BJ (cell line): ENCODE results near the gene MAML2. TPM values are rescaled to one million over a fixed set of nuclear protein-coding genes. Genes with fewer than 3 reads are reported as not detected.
A peak's percentile ranks its signal among the peaks of the same experiment; 100 is the strongest.

ENCODE experiments used
- CTCF ChIA-PET: fragments of 350-600 bp; formaldehyde crosslinking; extraction: SDS; loops from one replicate; lab custom pipeline; 2021; ENCODE audit warnings: antibody characterized with exemption, inconsistent platforms; lab: Yijun Ruan, JAX
- POLR2A ChIA-PET: fragments of 300-600 bp; sonication (Branson Sonifier 250); formaldehyde crosslinking; extraction: SDS; loops from one replicate; lab custom pipeline; 2021; ENCODE audit warnings: antibody characterized with exemption; lab: Charles Lee
- DNase-seq: peaks from one replicate; pipeline ENCODE4 v3.0.0-alpha.2; 2011; ENCODE audit warnings: low read depth
- H3K27me3 ChIP-seq: 2 replicates; pipeline ENCODE4 v1.6.0; 2011; ENCODE audit warnings: low read length; ENCODE audit not compliant: control insufficient read depth, insufficient read depth
- H3K36me3 ChIP-seq: 2 replicates; pipeline ENCODE4 v1.5.1; 2011; ENCODE audit warnings: low read length; ENCODE audit not compliant: control insufficient read depth, insufficient read depth
- H3K4me3 ChIP-seq: 2 replicates; pipeline ENCODE4 v1.5.1; 2011; ENCODE audit warnings: low read depth, mild to moderate bottlenecking, control low read depth, low read length
- polyA plus RNA-seq: library from polyadenylated mRNA; depleted of rRNA; stranded (reverse); fragments of >200 nt; gene quantifications from 2 replicates; pipeline ENCODE4 v1.2.3, GENCODE V29; 2011
- TF ChIP-seq, protein P1 (sequence below): IDR thresholded peaks from 2 replicates; pipeline ENCODE4 v1.5.1; 2011; ENCODE audit warnings: low read depth, mild to moderate bottlenecking, control low read depth, inconsistent platforms, low read length, moderate library complexity; ENCODE audit not compliant: insufficient read depth

MAML2 gene
- polyA plus RNA-seq, 1 experiment: 22.0 TPM

DNA sequence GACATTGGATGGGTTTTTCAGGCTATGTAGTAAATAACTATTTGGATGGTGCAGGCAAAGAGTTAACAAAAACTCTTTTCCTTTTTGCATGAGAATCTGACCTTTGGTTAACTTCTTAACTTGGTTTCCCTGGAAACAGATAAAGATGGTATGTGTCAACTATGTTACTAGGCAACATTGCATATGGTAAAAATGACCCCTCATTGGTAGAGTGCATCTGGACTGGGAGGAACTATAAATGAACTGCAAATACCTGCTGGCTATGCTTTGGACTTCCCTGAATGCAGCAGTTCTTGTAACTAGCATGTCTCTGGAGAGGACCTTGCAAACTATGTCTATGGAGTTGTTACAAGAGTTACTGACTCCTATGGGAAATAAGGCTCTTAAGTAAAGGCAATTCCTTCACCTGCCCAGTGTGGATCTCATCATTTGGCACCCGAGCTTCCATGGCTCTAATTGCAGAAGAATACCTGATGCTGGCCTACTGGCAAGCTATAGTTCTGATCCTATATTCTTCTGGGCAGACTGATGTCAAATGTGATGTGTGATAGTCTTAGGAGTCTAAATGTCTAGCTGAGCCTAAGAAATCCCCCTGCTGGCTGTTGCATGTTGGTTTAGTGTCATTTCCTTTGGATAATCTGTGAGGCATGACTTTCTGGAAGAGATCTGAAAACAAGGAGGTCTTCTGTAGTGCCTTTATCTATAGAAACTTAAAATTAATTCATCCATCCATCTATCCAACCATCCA lies 292.4 kb downstream of the MAML2 start:
- CTCF ChIA-PET: no interaction called here
- TF ChIP-seq, protein P1, sequence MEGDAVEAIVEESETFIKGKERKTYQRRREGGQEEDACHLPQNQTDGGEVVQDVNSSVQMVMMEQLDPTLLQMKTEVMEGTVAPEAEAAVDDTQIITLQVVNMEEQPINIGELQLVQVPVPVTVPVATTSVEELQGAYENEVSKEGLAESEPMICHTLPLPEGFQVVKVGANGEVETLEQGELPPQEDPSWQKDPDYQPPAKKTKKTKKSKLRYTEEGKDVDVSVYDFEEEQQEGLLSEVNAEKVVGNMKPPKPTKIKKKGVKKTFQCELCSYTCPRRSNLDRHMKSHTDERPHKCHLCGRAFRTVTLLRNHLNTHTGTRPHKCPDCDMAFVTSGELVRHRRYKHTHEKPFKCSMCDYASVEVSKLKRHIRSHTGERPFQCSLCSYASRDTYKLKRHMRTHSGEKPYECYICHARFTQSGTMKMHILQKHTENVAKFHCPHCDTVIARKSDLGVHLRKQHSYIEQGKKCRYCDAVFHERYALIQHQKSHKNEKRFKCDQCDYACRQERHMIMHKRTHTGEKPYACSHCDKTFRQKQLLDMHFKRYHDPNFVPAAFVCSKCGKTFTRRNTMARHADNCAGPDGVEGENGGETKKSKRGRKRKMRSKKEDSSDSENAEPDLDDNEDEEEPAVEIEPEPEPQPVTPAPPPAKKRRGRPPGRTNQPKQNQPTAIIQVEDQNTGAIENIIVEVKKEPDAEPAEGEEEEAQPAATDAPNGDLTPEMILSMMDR: no peak

DNA sequence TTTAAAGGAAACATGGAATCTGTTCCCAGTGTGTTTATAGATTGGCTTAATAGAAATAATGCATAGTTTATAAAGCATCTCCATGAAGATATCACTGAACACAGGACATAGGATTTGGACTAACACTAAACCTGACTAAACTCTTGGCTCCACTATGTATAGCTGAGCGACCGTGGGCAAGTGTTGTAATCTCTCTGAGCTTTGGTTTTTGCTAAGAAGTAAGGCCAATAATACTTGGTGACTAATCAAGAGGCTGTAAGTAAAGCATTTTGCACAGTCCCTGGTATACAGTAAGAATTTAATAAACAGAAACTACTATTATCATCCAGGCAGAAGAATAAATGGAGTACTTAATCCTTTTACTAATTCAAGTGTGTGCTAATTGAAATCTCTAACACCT lies 293.6 kb downstream of the MAML2 start:
- CTCF ChIA-PET: no interaction called here
- no peaks in the 10 kb centered on the region for H3K27me3 ChIP-seq
- H3K36me3 ChIP-seq: no peaks in the 10 kb centered on the region; the same call in 1 of the 2 replicates
- POLR2A ChIA-PET: no interaction called here
- TF ChIP-seq, protein P1: no peak
- H3K4me3 ChIP-seq: no peak overlapping the region
- no peak for DNase-seq

More for the DNA sequence above, 292.4 kb downstream of the MAML2 start:
- H3K36me3 ChIP-seq: no peaks in the 10 kb centered on the region; the same call in 1 of the 2 replicates
- no peak for DNase-seq
- H3K27me3 ChIP-seq: no peaks in the 10 kb centered on the region
- no peak overlapping the region for H3K4me3 ChIP-seq
- POLR2A ChIA-PET: no interaction called here

DNA sequence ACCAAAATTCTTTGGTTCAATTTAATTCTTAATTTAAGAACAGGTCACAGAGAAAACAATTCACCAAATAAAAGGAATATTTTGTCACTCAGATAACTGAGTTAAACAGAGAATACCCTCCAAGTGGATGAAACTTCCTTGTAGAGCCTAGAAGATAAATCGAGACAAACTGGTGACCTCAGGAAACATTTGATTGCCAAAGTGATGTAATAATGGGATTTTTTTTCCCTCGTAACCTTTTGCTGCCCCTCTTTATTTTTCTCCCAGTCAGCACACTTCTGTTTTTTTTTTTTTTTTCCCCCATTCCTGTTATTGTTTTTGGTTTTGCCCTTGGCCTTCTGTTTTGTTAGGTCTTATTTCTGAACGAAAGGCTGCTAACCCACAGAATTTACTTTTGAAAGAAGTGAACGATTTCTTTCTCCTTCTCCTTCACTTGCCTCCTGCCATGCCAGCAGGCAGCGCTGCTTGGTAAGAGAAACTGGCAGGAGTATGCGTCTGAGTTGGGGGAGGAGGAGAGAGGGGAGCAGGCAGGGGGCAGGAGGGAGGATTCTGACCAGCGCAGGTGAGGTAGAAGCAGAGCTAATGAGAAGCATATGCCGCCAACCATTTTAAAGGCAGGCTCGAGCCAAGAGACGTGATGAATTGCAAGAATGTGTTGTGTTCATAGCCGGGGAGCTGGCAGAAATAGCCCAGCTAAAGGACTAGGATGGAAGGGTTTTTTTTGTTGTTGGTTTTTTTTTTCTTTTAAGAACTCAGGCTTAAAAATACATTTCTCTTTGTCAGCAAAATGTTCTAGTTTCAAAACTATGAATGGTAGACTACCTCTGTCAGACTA lies 297.2 kb downstream of the MAML2 start:
- TF ChIP-seq, protein P1: peak; percentile 54
- ChIA-PET POLR2A (interaction anchor here (0.6 kb wide), 2 partner anchors 283 to 1394 kb away, joined by 4 to 5 read pairs; no protein-coding TSS in a partner anchor), CTCF (interaction anchor here (0.5 to 2.0 kb wide), 3 partner anchors 10 to 196 kb away, joined by 3 to 9 read pairs (median 4); no protein-coding TSS in a partner anchor)
- no peaks in the 10 kb centered on the region; the same call in 1 of the 2 replicates for H3K36me3 ChIP-seq
- no peaks in the 10 kb centered on the region for H3K27me3 ChIP-seq
- no peak overlapping the region for H3K4me3 ChIP-seq
- peak; percentile 76 for DNase-seq

DNA sequence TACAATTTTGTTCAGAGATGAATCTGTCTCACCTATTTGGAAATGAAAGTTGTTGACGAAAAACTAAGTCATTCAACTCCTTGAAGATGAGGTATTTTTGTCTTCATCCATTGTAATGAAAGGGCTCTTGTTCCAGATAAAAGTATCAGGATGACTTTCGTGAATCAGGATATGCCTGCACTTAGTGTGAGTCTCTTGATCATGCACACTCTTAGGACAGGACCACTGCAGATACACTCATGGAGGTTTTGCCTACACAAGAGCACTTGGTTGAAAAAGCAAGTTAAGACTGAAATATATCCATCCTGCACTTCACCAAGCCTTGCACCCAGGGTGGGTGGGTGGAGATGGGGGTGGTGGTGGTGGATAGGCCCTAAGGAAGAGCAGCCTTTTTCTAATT lies 298.2 kb downstream of the MAML2 start:
- Histone ChIP-seq H3K27me3 (no peaks in the 10 kb centered on the region), H3K4me3 (no peak overlapping the region), H3K36me3 (no peaks in the 10 kb centered on the region)
- ChIA-PET CTCF (no interaction called here), POLR2A (no interaction called here)
- DNase-seq: no peak
- TF ChIP-seq, protein P1: no peak

DNA sequence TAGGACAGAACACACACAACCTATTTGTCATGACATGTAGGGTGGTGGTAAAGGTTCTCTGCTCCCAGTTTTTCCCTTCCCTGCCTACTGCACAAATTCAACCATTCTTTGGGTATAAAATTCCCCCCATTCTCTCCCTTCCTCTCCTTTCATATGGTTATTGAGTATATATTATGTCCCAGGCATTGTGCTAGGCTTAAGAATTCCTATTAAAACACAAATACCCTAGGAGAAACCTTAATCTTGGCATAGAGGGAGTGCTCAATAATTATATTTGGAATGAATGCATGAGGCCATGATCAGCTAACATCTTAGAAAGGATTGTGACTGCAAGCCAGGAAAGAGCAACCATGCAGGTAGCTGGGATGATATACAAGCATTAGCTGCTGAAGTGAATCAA lies 298.7 kb downstream of the MAML2 start:
- Histone ChIP-seq H3K27me3 (no peaks in the 10 kb centered on the region), H3K4me3 (no peak overlapping the region), H3K36me3 (no peaks in the 10 kb centered on the region)
- ChIA-PET POLR2A (no interaction called here), CTCF (no interaction called here)
- TF ChIP-seq, protein P1: no peak
- DNase-seq: no peak
